GM19193 (cell line): ENCODE data around the gene LUZP2.

Source experiments
- POLR2A ChIP-seq: IDR thresholded peaks from 4 replicates; pipeline ENCODE4 v1.6.1; 2011; ENCODE audit not compliant: insufficient read depth, insufficient read length; ENCODE audit errors: extremely low read depth

LUZP2 gene

GRCh38 chr11:24708616-24709015 lies 211.8 kb downstream of the LUZP2 start:
- no peak for TF ChIP-seq POLR2A

- TF ChIP-seq POLR2A, result no peak
Observed at GRCh38 chr11:24709928-24710565, 213.2 kb downstream of the LUZP2 start.

GRCh38 chr11:24714601-24715000 lies 217.7 kb downstream of the LUZP2 start:
- TF ChIP-seq POLR2A, result no peak

- TF ChIP-seq POLR2A, result no peak
Observed at GRCh38 chr11:24716403-24716802, 219.6 kb downstream of the LUZP2 start.

- no peak for TF ChIP-seq POLR2A
Observed at GRCh38 chr11:24723231-24723630, 226.4 kb downstream of the LUZP2 start.

GRCh38 chr11:24731554-24731953 lies 234.7 kb downstream of the LUZP2 start:
- no peak for TF ChIP-seq POLR2A

- TF ChIP-seq POLR2A, result no peak
Observed at GRCh38 chr11:24734742-24735237, 237.9 kb downstream of the LUZP2 start.

- no peak for TF ChIP-seq POLR2A
Observed at GRCh38 chr11:24738972-24739371, 242.1 kb downstream of the LUZP2 start.

GRCh38 chr11:24739637-24740036 lies 242.8 kb downstream of the LUZP2 start:
- no peak for TF ChIP-seq POLR2A

GRCh38 chr11:24747275-24748251 lies 250.7 kb downstream of the LUZP2 start:
- TF ChIP-seq POLR2A, result no peak

- no peak for TF ChIP-seq POLR2A
Observed at GRCh38 chr11:24748261-24748660, 251.4 kb downstream of the LUZP2 start.

GRCh38 chr11:24754406-24754805 lies 257.6 kb downstream of the LUZP2 start:
- TF ChIP-seq POLR2A, result no peak

GRCh38 chr11:24755260-24755839 lies 258.5 kb downstream of the LUZP2 start:
- TF ChIP-seq POLR2A, result no peak

GRCh38 chr11:24759742-24760141 lies 262.9 kb downstream of the LUZP2 start:
- TF ChIP-seq POLR2A, result no peak

- TF ChIP-seq POLR2A, result no peak
Observed at GRCh38 chr11:24760681-24761080, 263.8 kb downstream of the LUZP2 start.
